SK-N-SH (cell line): Measurements from ENCODE around the gene HNRNPL. TPM values are rescaled to one million over a fixed set of nuclear protein-coding genes. Genes with fewer than 3 reads are reported as not detected.

ENCODE experiments used
- CTCF ChIA-PET: fragments of 300-600, 350-600 bp; formaldehyde crosslinking; extraction: SDS; loops from one replicate; lab custom pipeline; 2021; lab: Yijun Ruan, JAX
- POLR2A ChIA-PET: fragments of 350-600 bp; sonication (Branson Sonifier 250); formaldehyde crosslinking; extraction: SDS; loops from one replicate; lab custom pipeline; 2020; ENCODE audit warnings: antibody characterized with exemption, inconsistent platforms; lab: Yijun Ruan, JAX
- DNase-seq: peaks from one replicate; pipeline ENCODE4 v3.0.0; 2012
- H2AFZ ChIP-seq: fragments of 200-600 bp; sonication (generic); 2 replicates; pipeline ENCODE4 v1.8.1; 2016; ENCODE audit warnings: antibody characterized with exemption, mild to moderate bottlenecking, low read depth
- H3F3A ChIP-seq: fragments of 200-600 bp; sonication (generic); replicated peaks from 2 replicates; pipeline ENCODE3; 2016; ENCODE audit warnings: antibody characterized with exemption, mild to moderate bottlenecking; ENCODE audit not compliant: insufficient read depth
- H3K27ac ChIP-seq, 2 experiments: fragments of 200-500 bp in 1 of 2; fragments of 200-600 bp in 1 of 2; sonication (Bioruptor generic) in 1 of 2; sonication (generic), shearing (Covaris generic) in 1 of 2; 2 replicates each; pipeline versions ENCODE4 v1.5.1 to v1.6.1; 2014 to 2016; ENCODE audit warnings: low read depth in 2 of 2, inconsistent platforms in 1 of 2, low read length in 1 of 2, mild to moderate bottlenecking in 1 of 2, mixed read lengths in 1 of 2
- H3K27me3 ChIP-seq: fragments of 200-600 bp; sonication (generic), shearing (Covaris generic); 2 replicates; pipeline ENCODE4 v1.6.1; 2016; ENCODE audit warnings: mixed run types; ENCODE audit not compliant: insufficient read depth
- H3K36me3 ChIP-seq, 2 experiments: fragments of 200-500 bp in 1 of 2; fragments of 200-600 bp in 1 of 2; sonication (Bioruptor generic) in 1 of 2; sonication (generic) in 1 of 2; replicated peaks in 1 of 2; 2 replicates each; pipeline versions ENCODE3 to v1.5.1; 2014 to 2016; ENCODE audit warnings: low read length in 1 of 2, mild to moderate bottlenecking in 1 of 2; ENCODE audit not compliant: insufficient read depth in 2 of 2, control insufficient read depth in 1 of 2
- H3K4me1 ChIP-seq, 2 experiments: fragments of 200-500 bp in 1 of 2; fragments of 200-600 bp in 1 of 2; sonication (Bioruptor generic) in 1 of 2; sonication (generic), shearing (Covaris generic) in 1 of 2; 2 replicates each; pipeline versions ENCODE4 v1.5.1 to v1.6.1; 2014 to 2016; ENCODE audit warnings: low read depth in 1 of 2, low read length in 1 of 2, mixed run types in 1 of 2; ENCODE audit not compliant: insufficient read depth in 2 of 2, control insufficient read depth in 1 of 2
- H3K4me2 ChIP-seq: fragments of 200-600 bp; sonication (generic), shearing (Covaris generic); 2 replicates; pipeline ENCODE4 v1.6.1; 2017; ENCODE audit warnings: mixed run types
- H3K4me3 ChIP-seq, 2 experiments: fragments of 200-500 bp in 1 of 2; fragments of 200-600 bp in 1 of 2; sonication (Bioruptor generic) in 1 of 2; sonication (generic), shearing (Covaris generic) in 1 of 2; 2 replicates each; pipeline versions ENCODE4 v1.5.1 to v1.8.1; 2014 to 2016; ENCODE audit warnings: low read depth in 2 of 2, inconsistent platforms in 1 of 2, low read length in 1 of 2, mild to moderate bottlenecking in 1 of 2, mixed read lengths in 1 of 2, moderate library complexity in 1 of 2
- H3K79me2 ChIP-seq: fragments of 200-600 bp; sonication (generic); 2 replicates; pipeline ENCODE4 v1.8.1; 2017; ENCODE audit warnings: mild to moderate bottlenecking; ENCODE audit not compliant: insufficient read depth
- H3K9ac ChIP-seq: fragments of 200-600 bp; sonication (generic); 2 replicates; pipeline ENCODE4 v1.6.1; 2017; ENCODE audit warnings: mixed run types
- H3K9me2 ChIP-seq: fragments of 200-600 bp; sonication (generic); 2 replicates; pipeline ENCODE4 v1.6.1; 2017; ENCODE audit warnings: mixed run types
- H3K9me3 ChIP-seq: fragments of 200-600 bp; sonication (generic); 2 replicates; pipeline ENCODE4 v1.6.1; 2017; ENCODE audit warnings: mixed run types, mild to moderate bottlenecking, moderate library complexity
- H4K20me1 ChIP-seq: fragments of 200-600 bp; sonication (generic); 2 replicates; pipeline ENCODE4 v1.6.1; 2017; ENCODE audit warnings: mild to moderate bottlenecking, mixed run types; ENCODE audit not compliant: insufficient read depth
- CHD2 ChIP-seq: fragments of 150-350 bp; IDR thresholded peaks from 2 replicates; pipeline ENCODE4 v1.6.1; 2018; ENCODE audit warnings: low read length; ENCODE audit not compliant: partially characterized antibody
- ELF1 ChIP-seq: IDR thresholded peaks from 2 replicates; pipeline ENCODE4 v1.4.0; 2012
- EP300 ChIP-seq, 2 experiments: IDR thresholded peaks; 2 replicates each; pipeline versions ENCODE4 v1.4.0 to v1.6.1; 2012; ENCODE audit warnings: borderline replicate concordance in 1 of 2, low read depth in 1 of 2, low read length in 1 of 2
- EZH2phosphoT487 ChIP-seq: fragments of 200-600 bp; sonication (generic); IDR thresholded peaks from 2 replicates; pipeline ENCODE4 v1.6.1; 2017; ENCODE audit warnings: low read depth, mixed run types, mild to moderate bottlenecking, antibody characterized with exemption, moderate library complexity, borderline replicate concordance
- FOXJ3 ChIP-seq: sonication (generic); formaldehyde crosslinking; IDR thresholded peaks from 2 replicates; pipeline ENCODE4 v1.5.1; 2020; ENCODE audit warnings: mild to moderate bottlenecking, missing genetic modification reagents
- FOXM1 ChIP-seq: IDR thresholded peaks from 2 replicates; pipeline ENCODE4 v1.4.0; 2012; ENCODE audit warnings: low read depth, mild to moderate bottlenecking
- GABPA ChIP-seq: IDR thresholded peaks from 2 replicates; pipeline ENCODE4 v1.4.0; 2012; ENCODE audit warnings: low read depth, mild to moderate bottlenecking
- MAX ChIP-seq: IDR thresholded peaks from 2 replicates; pipeline ENCODE4 v1.4.0; 2012; ENCODE audit warnings: low read depth
- NFIC ChIP-seq: IDR thresholded peaks from 2 replicates; pipeline ENCODE4 v1.4.0; 2012; ENCODE audit warnings: borderline replicate concordance
- REST ChIP-seq: IDR thresholded peaks from 2 replicates; pipeline ENCODE4 v1.6.1; 2012; ENCODE audit warnings: mild to moderate bottlenecking, low read depth, low read length, moderate library complexity
- RFX5 ChIP-seq: IDR thresholded peaks from 2 replicates; pipeline ENCODE4 v1.6.1; 2012; ENCODE audit warnings: mild to moderate bottlenecking, improper control_type of control experiment, low read length
- RXRA ChIP-seq: IDR thresholded peaks from 2 replicates; pipeline ENCODE4 v1.4.0; 2012; ENCODE audit warnings: low read depth, mild to moderate bottlenecking, borderline replicate concordance
- SMC3 ChIP-seq: IDR thresholded peaks from 2 replicates; pipeline ENCODE4 v1.6.1; 2012; ENCODE audit warnings: low read depth, low read length, improper control_type of control experiment
- YY1 ChIP-seq: IDR thresholded peaks from 2 replicates; pipeline ENCODE4 v1.4.0; 2012; ENCODE audit warnings: low read depth, mild to moderate bottlenecking
- WGBS: methylation state at CpG from one replicate; pipeline ENCODE4 v1.1.6; 2017; ENCODE audit warnings: low lambda C conversion rate; 5-methylcytosine and 5-hydroxymethylcytosine counted together
- polyA plus RNA-seq, 3 experiments: library from polyadenylated mRNA; depleted of rRNA; stranded (reverse); fragments of >200 nt; gene quantifications; 2 replicates each; pipeline ENCODE4 v1.2.3, GENCODE V29; 2012
- TF ChIP-seq, protein P1 (sequence below): fragments of 200-600 bp; sonication (generic); IDR thresholded peaks from 2 replicates; pipeline ENCODE4 v1.6.1; 2017; ENCODE audit warnings: antibody characterized with exemption, mild to moderate bottlenecking, moderate library complexity

The HNRNPL gene
- polyA plus RNA-seq, 1 of the 3 experiments (the other 2 are of a cell fraction) = 280 TPM

DNA sequence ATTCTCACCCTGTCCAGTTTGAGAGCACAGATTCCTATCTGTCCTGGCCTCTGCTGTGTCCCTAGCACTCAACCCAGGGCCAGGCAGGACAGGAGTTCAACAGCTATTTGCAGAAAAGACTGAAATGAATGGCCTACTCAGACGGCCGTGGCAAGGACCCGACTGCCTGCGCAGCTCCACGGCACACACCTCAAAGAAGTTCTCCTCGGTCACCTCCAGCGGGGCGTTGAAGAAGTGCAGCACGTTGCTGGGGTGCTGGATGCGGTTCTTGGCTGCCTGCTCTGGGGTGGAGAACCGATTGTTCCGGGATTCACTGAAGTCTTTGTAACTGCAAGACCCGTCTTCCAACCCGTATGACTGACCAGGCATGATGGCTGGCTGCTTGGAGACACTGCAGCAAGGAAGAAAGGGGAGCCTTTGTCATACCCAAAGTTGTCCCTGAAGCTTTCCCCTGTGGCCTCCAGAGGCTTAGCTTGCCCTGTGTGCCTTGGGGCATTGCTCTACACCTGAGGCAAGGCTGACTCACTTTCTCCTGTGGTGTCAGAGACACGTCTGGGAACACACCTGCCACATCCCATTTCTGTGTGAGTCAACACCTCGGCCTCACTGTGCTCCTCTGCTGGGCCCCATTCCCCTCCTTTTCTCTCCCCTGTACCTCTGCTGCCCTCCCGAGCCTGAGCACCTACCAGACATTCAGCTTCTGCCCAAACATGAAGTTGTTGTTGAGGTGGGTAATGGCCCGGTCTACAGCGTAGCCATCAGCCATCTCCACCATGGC, 11.4 kb downstream of the HNRNPL start:
- Histone ChIP-seq H3F3A (peaks cover 79% of the 10 kb centered on the region), H3K4me3 (no peak overlapping the region), H3K27me3 (no peaks in the 10 kb centered on the region), H3K9ac (peak overlapping the region; percentile 16; the same call in 1 of the 2 replicates), H3K9me3 (no peaks in the 10 kb centered on the region), H3K36me3 (peaks cover 54 to 66% of the 10 kb centered on the region in 2 experiments), H3K79me2 (peaks cover 45% of the 10 kb centered on the region), H4K20me1 (peaks cover 54% of the 10 kb centered on the region), H3K4me1 (peaks cover 30 to 61% of the 10 kb centered on the region in 2 experiments; a peak in 3 of 4 replicates), H3K27ac (peak overlapping the region; percentile 68 to 82), H3K4me2 (peak overlapping the region; percentile 53; the same call in 1 of the 2 replicates), H3K9me2 (no peaks in the 10 kb centered on the region), H2AFZ (no peak overlapping the region)
- no peak for DNase-seq
- ChIA-PET POLR2A (interaction anchor here (1.0 to 2.4 kb wide), 3 partner anchors 10 to 63 kb away, joined by 3 to 9 read pairs (median 4); no protein-coding TSS in a partner anchor), CTCF (interaction anchor here (1.2 to 1.9 kb wide), 3 partner anchors 9 to 49 kb away, joined by 3 to 4 read pairs (median 3); no protein-coding TSS in a partner anchor)
- no peak for TF ChIP-seq ELF1
- no peak for TF ChIP-seq GABPA
- TF ChIP-seq, protein P1, sequence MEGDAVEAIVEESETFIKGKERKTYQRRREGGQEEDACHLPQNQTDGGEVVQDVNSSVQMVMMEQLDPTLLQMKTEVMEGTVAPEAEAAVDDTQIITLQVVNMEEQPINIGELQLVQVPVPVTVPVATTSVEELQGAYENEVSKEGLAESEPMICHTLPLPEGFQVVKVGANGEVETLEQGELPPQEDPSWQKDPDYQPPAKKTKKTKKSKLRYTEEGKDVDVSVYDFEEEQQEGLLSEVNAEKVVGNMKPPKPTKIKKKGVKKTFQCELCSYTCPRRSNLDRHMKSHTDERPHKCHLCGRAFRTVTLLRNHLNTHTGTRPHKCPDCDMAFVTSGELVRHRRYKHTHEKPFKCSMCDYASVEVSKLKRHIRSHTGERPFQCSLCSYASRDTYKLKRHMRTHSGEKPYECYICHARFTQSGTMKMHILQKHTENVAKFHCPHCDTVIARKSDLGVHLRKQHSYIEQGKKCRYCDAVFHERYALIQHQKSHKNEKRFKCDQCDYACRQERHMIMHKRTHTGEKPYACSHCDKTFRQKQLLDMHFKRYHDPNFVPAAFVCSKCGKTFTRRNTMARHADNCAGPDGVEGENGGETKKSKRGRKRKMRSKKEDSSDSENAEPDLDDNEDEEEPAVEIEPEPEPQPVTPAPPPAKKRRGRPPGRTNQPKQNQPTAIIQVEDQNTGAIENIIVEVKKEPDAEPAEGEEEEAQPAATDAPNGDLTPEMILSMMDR = no peak
- no peak for TF ChIP-seq FOXJ3 (CRISPR knock-in tag)
- TF ChIP-seq SMC3 = no peak
- TF ChIP-seq RXRA = no peak
- TF ChIP-seq YY1 = no peak
- TF ChIP-seq CHD2 = no peak
- TF ChIP-seq EZH2phosphoT487 = no peak
- no peak for TF ChIP-seq REST
- TF ChIP-seq FOXM1 = no peak
- TF ChIP-seq EP300 (IDR thresholded peaks at IDR 0.05; ENCODE audit: borderline replicate concordance in 1 of 2, low read depth in 1 of 2, low read length in 1 of 2) = no peak
- no peak for TF ChIP-seq RFX5
- no peak for TF ChIP-seq NFIC
- TF ChIP-seq MAX = no peak
- WGBS = 74% methylated on average over 13 of the region's 19 CpGs
